Activated T-cell treated with anti-CD3 and anti-CD28 coated beads, Interleukin-2, amount 50 U/mL, for 24 hours (primary cell): ENCODE results near the gene CRKL.
"Not testable (repeated sequence)": the region's sequence is repeated elsewhere in the genome, so short reads cannot be mapped to it uniquely, and the experiment has no call there.

Experiments
- DNase-seq: peaks from one replicate; pipeline ENCODE4 v3.0.0-alpha.2; 2020
- H3K27ac Mint-ChIP-seq: 2 replicates; pipeline ENCODE4 v1.8.0; 2020; ENCODE audit warnings: mild to moderate bottlenecking, mixed read lengths
- H3K27me3 Mint-ChIP-seq: 2 replicates; pipeline ENCODE4 v1.8.0; 2020; ENCODE audit warnings: mixed read lengths
- H3K36me3 Mint-ChIP-seq: 2 replicates; pipeline ENCODE4 v1.8.0; 2020; ENCODE audit warnings: low read depth, mixed read lengths
- H3K4me1 Mint-ChIP-seq: 2 replicates; pipeline ENCODE4 v1.8.0; 2020; ENCODE audit warnings: low read depth, mixed read lengths
- H3K4me3 Mint-ChIP-seq: 2 replicates; pipeline ENCODE4 v1.8.0; 2020; ENCODE audit warnings: mild to moderate bottlenecking, moderate library complexity, mixed read lengths
- H3K9me3 Mint-ChIP-seq: 2 replicates; pipeline ENCODE4 v1.8.0; 2020; ENCODE audit warnings: mixed read lengths

The CRKL gene

GRCh38 chr22:20970939-20971657, 53.9 kb downstream of the CRKL start:
- Mint-ChIP-seq H3K4me1 (no peaks in the 10 kb centered on the region), H3K36me3 (no peaks in the 10 kb centered on the region), H3K27me3 (no peaks in the 10 kb centered on the region), H3K27ac (no peak overlapping the region), H3K9me3 (no peaks in the 10 kb centered on the region), H3K4me3 (no peak overlapping the region)
- no peak for DNase-seq

GRCh38 chr22:20972014-20972694, 54.9 kb downstream of the CRKL start:
- H3K27me3 Mint-ChIP-seq, H3K4me3 Mint-ChIP-seq, DNase-seq, H3K9me3 Mint-ChIP-seq, H3K4me1 Mint-ChIP-seq, H3K27ac Mint-ChIP-seq, H3K36me3 Mint-ChIP-seq: not testable (repeated sequence)

DNA sequence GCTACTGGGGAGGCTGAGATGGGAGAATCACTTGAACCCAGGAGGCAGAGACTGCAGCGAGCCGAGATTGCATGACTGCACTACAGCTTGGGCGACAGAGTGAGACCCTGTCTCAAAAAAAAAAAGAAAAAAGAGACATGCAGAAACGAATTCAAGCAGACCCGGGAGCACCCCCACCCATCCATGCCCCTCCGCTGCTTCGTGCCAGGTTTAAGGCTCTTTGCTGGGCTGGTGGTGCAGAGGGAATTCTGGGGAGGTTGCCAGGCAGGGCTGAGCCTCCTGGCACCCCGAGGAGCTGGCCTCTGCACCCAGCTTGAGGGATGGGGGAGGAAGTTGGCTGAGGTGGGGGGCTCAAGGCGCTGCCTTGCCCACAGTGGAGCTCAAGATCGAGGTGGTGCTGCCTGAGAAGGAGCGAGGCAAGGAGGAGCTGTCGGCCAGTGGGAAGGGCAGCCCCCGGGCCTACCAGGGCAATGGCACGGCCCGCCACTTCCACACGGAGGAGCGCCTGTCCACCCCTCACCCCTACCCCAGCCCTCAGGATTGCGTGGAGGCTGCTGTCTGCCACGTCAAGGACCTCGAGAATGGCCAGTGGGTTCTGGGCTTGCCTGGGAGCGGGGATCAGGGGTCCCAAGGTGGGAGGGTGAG, 55.8 kb downstream of the CRKL start:
- no peak for DNase-seq
- H3K27me3 Mint-ChIP-seq: no peaks in the 10 kb centered on the region
- no peaks in the 10 kb centered on the region for H3K4me1 Mint-ChIP-seq
- H3K4me3 Mint-ChIP-seq: no peak overlapping the region
- no peak overlapping the region for H3K27ac Mint-ChIP-seq
- H3K9me3 Mint-ChIP-seq: no peaks in the 10 kb centered on the region
- no peaks in the 10 kb centered on the region for H3K36me3 Mint-ChIP-seq

GRCh38 chr22:20973634-20974286, 56.6 kb downstream of the CRKL start:
- Mint-ChIP-seq H3K4me1 (no peaks in the 10 kb centered on the region), H3K36me3 (no peaks in the 10 kb centered on the region), H3K4me3 (no peak overlapping the region), H3K9me3 (no peaks in the 10 kb centered on the region), H3K27me3 (no peaks in the 10 kb centered on the region), H3K27ac (no peak overlapping the region)
- DNase-seq: no peak

DNA sequence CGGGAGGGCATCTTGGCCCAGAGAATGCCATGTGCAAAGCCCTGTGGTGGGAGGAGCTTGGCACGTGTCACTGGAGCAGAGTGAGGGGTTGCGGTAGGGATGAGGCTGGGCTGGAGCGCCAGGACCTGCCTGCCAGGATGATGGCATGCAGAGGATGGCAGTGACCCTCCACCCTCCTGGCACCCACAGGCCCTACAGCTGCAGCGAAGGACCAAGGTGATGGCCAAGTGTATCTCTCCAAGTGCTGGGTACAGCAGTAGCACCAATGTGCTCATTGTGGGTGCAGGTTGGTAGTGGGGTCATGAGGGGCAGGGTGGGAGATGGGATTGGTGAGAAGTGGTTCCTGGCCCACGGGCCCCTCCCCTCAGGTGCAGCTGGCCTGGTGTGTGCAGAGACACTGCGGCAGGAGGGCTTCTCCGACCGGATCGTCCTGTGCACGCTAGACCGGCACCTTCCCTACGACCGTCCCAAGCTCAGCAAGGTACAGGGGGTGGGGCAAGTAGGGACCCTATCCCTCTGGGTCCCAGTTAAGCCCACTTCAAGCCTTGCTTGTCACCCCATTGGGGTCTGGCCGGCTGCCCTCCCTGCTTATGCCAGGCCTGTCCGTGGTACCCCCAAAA, 57.2 kb downstream of the CRKL start:
- no peak overlapping the region for H3K27ac Mint-ChIP-seq
- no peak for DNase-seq
- no peaks in the 10 kb centered on the region for H3K27me3 Mint-ChIP-seq
- no peak overlapping the region for H3K4me3 Mint-ChIP-seq
- H3K4me1 Mint-ChIP-seq: peaks cover 2% of the 10 kb centered on the region
- no peaks in the 10 kb centered on the region for H3K36me3 Mint-ChIP-seq
- no peaks in the 10 kb centered on the region for H3K9me3 Mint-ChIP-seq

DNA sequence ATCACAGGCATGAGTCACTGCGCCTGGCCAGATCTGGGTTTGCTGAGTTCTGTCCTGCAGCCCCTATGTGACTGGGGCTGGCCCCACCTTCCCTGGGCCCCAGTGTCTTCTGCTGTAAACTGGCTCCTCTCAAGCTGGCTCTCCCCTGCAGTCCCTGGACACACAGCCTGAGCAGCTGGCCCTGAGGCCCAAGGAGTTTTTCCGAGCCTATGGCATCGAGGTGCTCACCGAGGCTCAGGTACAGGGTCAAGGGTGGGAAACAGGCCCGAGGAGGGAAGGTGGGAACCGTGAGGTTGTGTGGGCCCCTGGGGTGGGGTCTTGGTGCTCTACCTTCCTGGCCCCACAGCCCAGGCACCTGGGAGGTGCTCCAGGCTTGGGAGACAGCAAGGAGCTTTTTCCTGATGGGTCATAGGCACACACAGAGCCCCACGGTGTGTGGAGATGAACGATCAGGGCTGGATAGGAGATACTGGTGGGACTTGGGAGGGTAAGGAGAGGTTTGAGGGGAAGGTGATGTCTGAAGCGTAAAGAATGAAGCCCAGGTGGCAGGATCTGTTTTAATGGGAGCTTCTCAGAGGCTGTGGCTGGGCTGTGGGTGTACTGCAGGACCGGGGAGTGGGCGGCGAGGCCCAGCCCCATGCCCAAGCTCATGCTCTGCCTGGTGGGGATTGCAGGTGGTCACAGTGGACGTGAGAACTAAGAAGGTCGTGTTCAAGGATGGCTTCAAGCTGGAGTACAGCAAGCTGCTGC, 58.5 kb downstream of the CRKL start:
- H3K27ac Mint-ChIP-seq: no peak overlapping the region
- H3K27me3 Mint-ChIP-seq: no peaks in the 10 kb centered on the region
- H3K36me3 Mint-ChIP-seq: no peaks in the 10 kb centered on the region
- no peak overlapping the region for H3K4me3 Mint-ChIP-seq
- H3K9me3 Mint-ChIP-seq: no peaks in the 10 kb centered on the region
- H3K4me1 Mint-ChIP-seq: peaks cover 14% of the 10 kb centered on the region
- no peak for DNase-seq

- Mint-ChIP-seq H3K27ac (no peak overlapping the region), H3K4me3 (no peak overlapping the region), H3K9me3 (no peaks in the 10 kb centered on the region), H3K27me3 (no peaks in the 10 kb centered on the region), H3K4me1 (peaks cover 21% of the 10 kb centered on the region), H3K36me3 (peaks cover 2% of the 10 kb centered on the region)
- no peak for DNase-seq
Observed at GRCh38 chr22:20976291-20976877, 59.2 kb downstream of the CRKL start.

- Mint-ChIP-seq H3K36me3 (peaks cover 5% of the 10 kb centered on the region), H3K9me3 (no peaks in the 10 kb centered on the region), H3K27ac (no peak overlapping the region), H3K27me3 (no peaks in the 10 kb centered on the region), H3K4me3 (no peak overlapping the region), H3K4me1 (peaks cover 24% of the 10 kb centered on the region)
- DNase-seq: no peak
Observed at GRCh38 chr22:20977019-20977418, 59.8 kb downstream of the CRKL start.

- H3K4me1 Mint-ChIP-seq: peaks cover 24% of the 10 kb centered on the region
- H3K9me3 Mint-ChIP-seq: no peaks in the 10 kb centered on the region
- peaks cover 8% of the 10 kb centered on the region for H3K36me3 Mint-ChIP-seq
- DNase-seq: no peak
- no peaks in the 10 kb centered on the region for H3K27me3 Mint-ChIP-seq
- no peak overlapping the region for H3K4me3 Mint-ChIP-seq
- no peak overlapping the region for H3K27ac Mint-ChIP-seq
Observed at GRCh38 chr22:20977516-20978170, 60.4 kb downstream of the CRKL start.

DNA sequence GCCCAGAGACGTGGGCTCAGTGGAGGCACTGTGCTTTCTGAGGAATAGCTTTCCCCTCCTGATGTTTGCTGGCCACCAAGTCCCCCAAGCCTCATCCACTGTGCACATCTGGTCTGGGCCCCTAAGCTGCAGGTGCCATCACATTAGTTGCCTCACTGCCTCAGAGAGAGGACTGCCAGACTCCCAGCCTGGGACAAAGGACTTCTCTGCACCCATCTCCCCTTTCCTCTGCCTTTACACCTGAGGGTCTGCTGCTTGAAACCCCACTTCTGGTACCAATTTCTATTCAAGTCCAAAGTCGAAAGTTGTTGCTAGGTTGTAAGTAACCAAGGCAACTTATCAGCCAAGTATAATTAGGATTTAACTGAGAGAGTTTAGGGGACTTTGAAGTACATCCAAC, 61.2 kb downstream of the CRKL start:
- H3K36me3 Mint-ChIP-seq: peaks cover 15% of the 10 kb centered on the region

GRCh38 chr22:20979243-20979809, 62.1 kb downstream of the CRKL start:
- Mint-ChIP-seq H3K4me3 (peak overlapping the region; percentile 57), H3K4me1 (peaks cover 40% of the 10 kb centered on the region), H3K9me3 (no peaks in the 10 kb centered on the region), H3K27me3 (no peaks in the 10 kb centered on the region), H3K27ac (peak overlapping the region; percentile 71), H3K36me3 (peaks cover 24% of the 10 kb centered on the region)
- peak; percentile 80 for DNase-seq

More for the DNA sequence above, 61.2 kb downstream of the CRKL start:
- no peaks in the 10 kb centered on the region for H3K27me3 Mint-ChIP-seq
- no peak for DNase-seq
- no peak overlapping the region for H3K27ac Mint-ChIP-seq
- no peaks in the 10 kb centered on the region for H3K9me3 Mint-ChIP-seq
- peaks cover 31% of the 10 kb centered on the region for H3K4me1 Mint-ChIP-seq
- H3K4me3 Mint-ChIP-seq: no peak overlapping the region

DNA sequence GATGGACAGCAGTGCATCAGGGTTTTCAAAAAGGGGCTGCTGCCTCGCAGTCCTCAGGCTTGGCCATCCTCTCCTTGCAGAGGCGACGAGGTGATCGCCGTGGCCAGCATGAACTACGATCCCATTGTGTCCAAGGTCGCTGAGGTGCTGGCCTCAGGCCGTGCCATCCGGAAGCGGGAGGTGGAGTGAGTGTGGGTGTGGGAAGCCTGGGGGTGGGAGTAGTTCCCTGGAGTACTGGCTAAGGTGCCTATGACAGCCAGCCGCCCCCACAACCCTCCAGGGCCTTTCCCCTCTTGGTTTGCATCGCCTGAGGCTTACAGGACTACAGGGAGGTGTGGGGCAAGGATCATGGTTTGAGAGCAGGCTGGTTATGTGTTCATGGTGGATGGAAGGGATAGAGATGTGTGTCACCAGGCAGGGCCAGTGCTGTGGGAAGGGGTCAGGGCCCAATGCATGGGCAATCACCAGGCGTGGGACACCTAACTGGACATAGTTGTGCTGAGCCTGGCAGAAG, 62.8 kb downstream of the CRKL start:
- no peaks in the 10 kb centered on the region for H3K9me3 Mint-ChIP-seq
- no peaks in the 10 kb centered on the region for H3K27me3 Mint-ChIP-seq
- H3K4me1 Mint-ChIP-seq: peaks cover 40% of the 10 kb centered on the region
- peak overlapping the region; percentile 90 for H3K27ac Mint-ChIP-seq
- no peak for DNase-seq
- H3K36me3 Mint-ChIP-seq: peaks cover 29% of the 10 kb centered on the region
- peak overlapping the region; percentile 57 for H3K4me3 Mint-ChIP-seq

DNA sequence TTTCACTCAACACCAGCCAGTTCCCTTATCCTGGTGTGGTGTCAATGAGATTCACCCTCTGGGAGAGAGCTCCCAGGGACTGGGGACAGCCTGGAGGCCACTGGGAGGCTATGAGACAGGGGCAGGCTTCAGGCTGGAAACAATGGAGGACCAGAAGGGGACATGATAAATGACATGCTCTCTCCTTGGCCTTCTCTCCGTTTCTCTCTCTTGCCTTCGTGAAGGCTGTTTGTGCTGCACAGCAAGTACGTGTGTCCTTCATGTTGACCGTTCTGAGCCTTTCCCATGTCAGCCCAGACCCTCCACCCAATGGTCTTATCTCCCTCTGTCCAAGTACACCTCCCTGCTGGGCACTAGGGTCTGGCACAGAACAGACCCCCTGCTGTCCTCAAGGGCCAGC, 63.3 kb downstream of the CRKL start:
- no peak for DNase-seq
- H3K27me3 Mint-ChIP-seq: no peaks in the 10 kb centered on the region
- H3K4me3 Mint-ChIP-seq: peak overlapping the region; percentile 91
- H3K27ac Mint-ChIP-seq: peak overlapping the region; percentile 90
- H3K36me3 Mint-ChIP-seq: peaks cover 34% of the 10 kb centered on the region
- H3K9me3 Mint-ChIP-seq: no peaks in the 10 kb centered on the region
- peaks cover 40% of the 10 kb centered on the region for H3K4me1 Mint-ChIP-seq
